Naive thymus-derived CD4-positive, alpha-beta T cell (primary cell): ENCODE data around the gene ADAMTS17. TPM values are rescaled to one million over a fixed set of nuclear protein-coding genes. Genes with fewer than 3 reads are reported as not detected.
A peak's percentile ranks its signal among the peaks of the same experiment; 100 is the strongest.

ENCODE experiments used
- ATAC-seq: fragments of 150-1000 bp; cut with Tn5 transposase; 2 replicates; pipeline ENCODE4 v1.10.0; 2021; ENCODE audit warnings: mild to moderate bottlenecking, moderate library complexity
- CTCF ChIA-PET: fragments of 350-600 bp; sonication (Branson Sonifier 250); formaldehyde crosslinking; loops from one replicate; lab custom pipeline; 2021; ENCODE audit warnings: antibody characterized with exemption; lab: Charles Lee
- POLR2A ChIA-PET: fragments of 350-600 bp; sonication (Branson Sonifier 250); formaldehyde crosslinking; loops from one replicate; lab custom pipeline; 2021; ENCODE audit warnings: antibody characterized with exemption, inconsistent platforms; lab: Charles Lee
- DNase-seq, 9 donors: peaks; one replicate each; pipeline versions ENCODE4 v3.0.0 to v3.0.0-alpha.2; 2020 to 2022; ENCODE audit warnings: mixed read lengths in 1 of 9
- H3K27ac ChIP-seq: one replicate; pipeline ENCODE4 v1.7.0; 2013; ENCODE audit warnings: mild to moderate bottlenecking, low read depth, low read length, moderate library complexity
- H3K27me3 ChIP-seq, 2 donors: one replicate each; pipeline ENCODE4 v1.7.0; 2013; ENCODE audit warnings: low read length in 2 of 2, mild to moderate bottlenecking in 2 of 2, moderate library complexity in 2 of 2; ENCODE audit not compliant: control insufficient read depth in 2 of 2, insufficient read depth in 2 of 2
- H3K36me3 ChIP-seq, 3 experiments: 1 replicate in 2 of 3; 2 replicates in 1 of 3; pipeline ENCODE4 v1.7.0; 2013; ENCODE audit warnings: low read length in 3 of 3, mild to moderate bottlenecking in 3 of 3, moderate library complexity in 1 of 3; ENCODE audit not compliant: insufficient read depth in 3 of 3, control insufficient read depth in 2 of 3
- H3K4me1 ChIP-seq, 2 donors: one replicate each; pipeline ENCODE4 v1.7.0; 2013; ENCODE audit warnings: low read length in 2 of 2, mild to moderate bottlenecking in 2 of 2, moderate library complexity in 1 of 2; ENCODE audit not compliant: control insufficient read depth in 2 of 2, insufficient read depth in 2 of 2
- H3K4me3 ChIP-seq: 2 replicates; pipeline ENCODE4 v1.7.0; 2013; ENCODE audit warnings: mild to moderate bottlenecking, low read length
- H3K9me3 ChIP-seq, 3 experiments: 1 replicate in 2 of 3; 2 replicates in 1 of 3; pipeline ENCODE4 v1.7.0; 2013; ENCODE audit warnings: low read length in 3 of 3; ENCODE audit not compliant: control insufficient read depth in 2 of 3
- H3K27ac Mint-ChIP-seq, 9 donors: one replicate each; pipeline ENCODE4 v1.8.0; 2020 to 2022; ENCODE audit warnings: mixed read lengths in 9 of 9, mild to moderate bottlenecking in 8 of 9, moderate library complexity in 5 of 9, inconsistent platforms in 2 of 9
- H3K27me3 Mint-ChIP-seq, 5 donors: one replicate each; pipeline ENCODE4 v1.8.0; 2021 to 2022; ENCODE audit warnings: mixed read lengths in 5 of 5, mild to moderate bottlenecking in 1 of 5
- H3K36me3 Mint-ChIP-seq, 5 donors: one replicate each; pipeline ENCODE4 v1.8.0; 2020 to 2022; ENCODE audit warnings: mixed read lengths in 5 of 5, mild to moderate bottlenecking in 3 of 5, inconsistent platforms in 1 of 5
- H3K4me1 Mint-ChIP-seq, 7 donors: one replicate each; pipeline ENCODE4 v1.8.0; 2020 to 2022; ENCODE audit warnings: mixed read lengths in 7 of 7, mild to moderate bottlenecking in 3 of 7, inconsistent platforms in 1 of 7
- H3K4me3 Mint-ChIP-seq, 10 donors: one replicate each; pipeline ENCODE4 v1.8.0; 2020 to 2022; ENCODE audit warnings: mild to moderate bottlenecking in 10 of 10, mixed read lengths in 10 of 10, moderate library complexity in 6 of 10, inconsistent platforms in 2 of 10
- H3K9me3 Mint-ChIP-seq, 11 donors: one replicate each; pipeline ENCODE4 v1.8.0; 2020 to 2022; ENCODE audit warnings: mixed read lengths in 11 of 11, mild to moderate bottlenecking in 4 of 11, inconsistent platforms in 1 of 11, moderate library complexity in 1 of 11
- intact Hi-C, 2 donors: fragments of 100-400 bp; cut with micrococcal nuclease; formaldehyde crosslinking; loops; one replicate each; pipeline ENCODE4 v1.15.1; 2023
- polyA plus RNA-seq, 2 donors: library from polyadenylated mRNA; unstranded; fragments of 300-500 nt; fragmentation: Illumina TruSeq; gene quantifications; one replicate each; pipeline ENCODE4 v1.2.3, GENCODE V29; 2021
- total RNA-seq, 6 experiments: library from RNA in 5 of 6; stranded (reverse) in 5 of 6; gene quantifications; 1 replicate in 5 of 6; 2 replicates in 1 of 6; pipeline ENCODE4 v1.2.3 and lab custom pipeline; 2021 to 2026

ADAMTS17 gene
- total and polyA plus RNA-seq, 7 experiments from 2014 or later = 1.5 to 13.5 (median 3.2) TPM

DNA sequence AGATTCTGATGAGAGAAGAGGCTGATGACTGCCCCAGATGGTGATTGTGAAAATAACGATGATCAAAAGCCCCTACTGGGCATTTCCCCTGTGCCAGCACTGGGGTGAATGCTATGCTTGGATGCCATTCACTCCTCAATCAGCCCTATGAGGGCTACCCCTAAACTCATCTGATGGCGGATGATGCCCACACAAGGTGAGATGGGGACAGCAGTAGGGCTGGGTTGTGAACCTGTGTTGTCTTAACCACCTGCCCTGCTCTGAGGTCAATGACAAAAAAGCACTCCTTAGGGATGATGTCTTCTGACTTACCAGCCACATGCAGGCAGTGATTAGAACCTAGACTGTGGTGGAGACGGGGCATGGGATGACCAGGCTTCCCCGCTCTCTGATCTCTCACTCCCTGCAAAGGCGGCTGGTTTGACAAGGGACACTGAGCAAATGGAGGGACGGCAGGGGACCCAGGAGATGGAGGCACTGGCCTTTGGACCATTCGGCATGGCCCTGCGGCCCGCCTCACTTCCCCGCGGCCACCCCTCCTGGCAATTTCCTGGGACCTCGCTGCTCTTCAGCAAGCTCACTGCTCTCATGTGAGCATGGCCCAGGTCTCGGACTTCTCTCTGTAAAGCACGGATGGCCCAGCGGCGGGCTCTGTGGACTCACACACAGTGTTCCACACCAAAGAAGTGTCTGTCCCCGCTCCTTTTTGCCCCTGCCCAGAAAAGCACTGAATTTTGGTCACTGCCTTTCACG is 357.1 kb downstream of the ADAMTS17 start:
- ChIA-PET CTCF (no interaction called here), POLR2A (no interaction called here)
- Histone ChIP-seq H3K9me3 (no peaks in the 10 kb centered on the region), H3K27ac (no peak overlapping the region), H3K4me3 (no peak overlapping the region), H3K4me1 (no peaks in the 10 kb centered on the region), H3K36me3 (peaks cover 0 to 4% (median 0%) of the 10 kb centered on the region in 3 experiments), H3K27me3 (no peaks in the 10 kb centered on the region)
- no peak overlapping the region for H3K4me3 Mint-ChIP-seq
- ATAC-seq (no peak), DNase-seq (no peak)
- H3K9me3 Mint-ChIP-seq = peaks cover 0 to 5% (median 0%) of the 10 kb centered on the region in 11 donors
- intact Hi-C loops = no loop called here
- H3K4me1 Mint-ChIP-seq = no peaks in the 10 kb centered on the region
- H3K27me3 Mint-ChIP-seq = no peaks in the 10 kb centered on the region
- peaks cover 0 to 32% (median 20%) of the 10 kb centered on the region in 5 donors for H3K36me3 Mint-ChIP-seq
- no peak overlapping the region for H3K27ac Mint-ChIP-seq

- H3K36me3 Mint-ChIP-seq = peaks cover 0 to 25% (median 14%) of the 10 kb centered on the region in 5 donors
- no peaks in the 10 kb centered on the region for H3K9me3 ChIP-seq
- no peak overlapping the region for H3K4me3 ChIP-seq
- H3K4me3 Mint-ChIP-seq = no peak overlapping the region
- H3K27ac Mint-ChIP-seq = peak overlapping the region in 1 of 9 donors; percentile 12
- no peaks in the 10 kb centered on the region for H3K36me3 ChIP-seq
- H3K27ac ChIP-seq = no peak overlapping the region
- no peaks in the 10 kb centered on the region for H3K4me1 Mint-ChIP-seq
- intact Hi-C loops = no loop called here
- CTCF ChIA-PET = no interaction called here
- H3K9me3 Mint-ChIP-seq = peaks cover 0 to 3% (median 0%) of the 10 kb centered on the region in 11 donors
- no peak for ATAC-seq
- no peaks in the 10 kb centered on the region for H3K27me3 Mint-ChIP-seq
- POLR2A ChIA-PET = no interaction called here
- no peaks in the 10 kb centered on the region for H3K27me3 ChIP-seq
- DNase-seq = no peak
- no peaks in the 10 kb centered on the region for H3K4me1 ChIP-seq
These were observed 357.9 kb downstream of the ADAMTS17 start for GRCh38 chr15:99983886-99984286.

GRCh38 chr15:99983171-99983885 is 358.4 kb downstream of the ADAMTS17 start:
- no peaks in the 10 kb centered on the region for H3K27me3 Mint-ChIP-seq
- Histone ChIP-seq H3K4me3 (no peak overlapping the region), H3K4me1 (no peaks in the 10 kb centered on the region), H3K27me3 (no peaks in the 10 kb centered on the region), H3K27ac (no peak overlapping the region), H3K9me3 (no peaks in the 10 kb centered on the region), H3K36me3 (no peaks in the 10 kb centered on the region)
- ATAC-seq (no peak), DNase-seq (no peak)
- POLR2A ChIA-PET = no interaction called here
- no peaks in the 10 kb centered on the region for H3K4me1 Mint-ChIP-seq
- H3K27ac Mint-ChIP-seq = no peak overlapping the region
- intact Hi-C loops = no loop called here
- CTCF ChIA-PET = no interaction called here
- H3K4me3 Mint-ChIP-seq = no peak overlapping the region
- H3K9me3 Mint-ChIP-seq = peaks cover 0 to 3% (median 0%) of the 10 kb centered on the region in 11 donors
- H3K36me3 Mint-ChIP-seq = peaks cover 0 to 19% (median 8%) of the 10 kb centered on the region in 5 donors

GRCh38 chr15:99982662-99983061 is 359.1 kb downstream of the ADAMTS17 start:
- ATAC-seq = no peak
- no peak for DNase-seq

DNA sequence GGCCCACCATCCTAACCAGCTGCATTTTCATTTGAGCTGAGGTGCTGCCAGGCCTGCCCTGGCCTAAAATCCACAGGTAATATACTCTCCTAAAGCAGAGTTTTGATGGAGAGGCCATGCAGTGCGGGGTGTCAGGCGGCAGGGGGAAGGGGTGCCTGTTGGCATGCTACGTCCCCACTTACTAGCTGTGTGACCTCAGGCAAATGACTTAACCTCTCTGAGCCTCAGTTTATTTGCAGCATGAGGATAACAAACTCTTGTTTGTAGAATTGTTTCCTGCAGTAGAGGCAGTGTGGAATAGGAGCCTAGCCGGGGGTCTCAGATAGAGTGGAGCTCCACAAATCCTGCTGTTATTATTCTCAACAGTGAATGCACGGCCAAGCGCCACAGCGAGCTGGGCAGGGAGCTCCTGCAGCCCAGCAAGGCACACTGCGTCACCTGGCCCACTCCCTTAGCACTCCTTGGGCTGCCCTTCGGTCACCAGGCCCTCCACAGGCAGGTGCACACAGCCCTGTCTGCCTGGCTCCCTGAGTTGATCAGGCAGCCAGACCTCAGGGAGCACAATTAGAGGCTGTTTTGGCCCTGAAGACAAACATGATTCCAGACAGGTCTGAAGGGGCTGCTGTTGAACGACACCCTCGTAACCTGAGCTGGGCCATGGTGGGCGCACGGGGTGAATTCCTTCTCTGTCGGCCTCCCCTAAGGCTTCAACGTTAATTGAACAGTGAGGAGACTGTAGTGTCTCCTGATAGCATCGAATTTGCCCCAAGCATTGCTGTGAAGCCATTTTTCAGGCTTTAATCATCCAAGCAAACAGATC is 359.7 kb downstream of the ADAMTS17 start:
- intact Hi-C loops = no loop called here
- ChIA-PET POLR2A (no interaction called here), CTCF (no interaction called here)
- Histone ChIP-seq H3K27ac (no peak overlapping the region), H3K36me3 (no peaks in the 10 kb centered on the region), H3K4me1 (no peaks in the 10 kb centered on the region), H3K4me3 (no peak overlapping the region), H3K9me3 (no peaks in the 10 kb centered on the region), H3K27me3 (no peaks in the 10 kb centered on the region)
- Mint-ChIP-seq H3K27me3 (no peaks in the 10 kb centered on the region), H3K9me3 (no peaks in the 10 kb centered on the region), H3K4me1 (no peaks in the 10 kb centered on the region), H3K4me3 (no peak overlapping the region), H3K27ac (no peak overlapping the region), H3K36me3 (peaks cover 0 to 10% (median 5%) of the 10 kb centered on the region in 5 donors)
- DNase-seq (no peak), ATAC-seq (no peak)

More at GRCh38 chr15:99982662-99983061, 359.1 kb downstream of the ADAMTS17 start:
- Histone ChIP-seq H3K27me3 (no peaks in the 10 kb centered on the region), H3K9me3 (no peaks in the 10 kb centered on the region), H3K4me1 (no peaks in the 10 kb centered on the region), H3K4me3 (no peak overlapping the region), H3K27ac (no peak overlapping the region), H3K36me3 (no peaks in the 10 kb centered on the region)
- ChIA-PET POLR2A (no interaction called here), CTCF (no interaction called here)
- Mint-ChIP-seq H3K4me3 (no peak overlapping the region), H3K27me3 (no peaks in the 10 kb centered on the region), H3K4me1 (no peaks in the 10 kb centered on the region), H3K27ac (no peak overlapping the region), H3K9me3 (no peaks in the 10 kb centered on the region), H3K36me3 (peaks cover 0 to 15% (median 5%) of the 10 kb centered on the region in 5 donors)
- intact Hi-C loops = no loop called here

GRCh38 chr15:99981191-99981647 is 360.6 kb downstream of the ADAMTS17 start:
- ChIA-PET CTCF (no interaction called here), POLR2A (no interaction called here)
- no peak overlapping the region for H3K27ac Mint-ChIP-seq
- no peaks in the 10 kb centered on the region for H3K4me1 Mint-ChIP-seq
- intact Hi-C loops = no loop called here
- peaks cover 0 to 12% (median 2%) of the 10 kb centered on the region in 5 donors for H3K36me3 Mint-ChIP-seq
- H3K9me3 ChIP-seq = no peaks in the 10 kb centered on the region
- no peak overlapping the region for H3K4me3 Mint-ChIP-seq
- DNase-seq (no peak), ATAC-seq (no peak)
- no peaks in the 10 kb centered on the region for H3K4me1 ChIP-seq
- no peak overlapping the region for H3K4me3 ChIP-seq
- no peaks in the 10 kb centered on the region for H3K36me3 ChIP-seq
- no peaks in the 10 kb centered on the region for H3K27me3 Mint-ChIP-seq
- no peaks in the 10 kb centered on the region for H3K27me3 ChIP-seq
- H3K9me3 Mint-ChIP-seq = no peaks in the 10 kb centered on the region
- H3K27ac ChIP-seq = no peak overlapping the region
